Fibroblast of skin of right quadriceps (primary cell): Measurements from ENCODE around the gene ABCG2.

ENCODE experiments used
- DNase-seq: peaks from one replicate; pipeline ENCODE4 v3.0.0-alpha.2; 2013

Gene ABCG2

DNA sequence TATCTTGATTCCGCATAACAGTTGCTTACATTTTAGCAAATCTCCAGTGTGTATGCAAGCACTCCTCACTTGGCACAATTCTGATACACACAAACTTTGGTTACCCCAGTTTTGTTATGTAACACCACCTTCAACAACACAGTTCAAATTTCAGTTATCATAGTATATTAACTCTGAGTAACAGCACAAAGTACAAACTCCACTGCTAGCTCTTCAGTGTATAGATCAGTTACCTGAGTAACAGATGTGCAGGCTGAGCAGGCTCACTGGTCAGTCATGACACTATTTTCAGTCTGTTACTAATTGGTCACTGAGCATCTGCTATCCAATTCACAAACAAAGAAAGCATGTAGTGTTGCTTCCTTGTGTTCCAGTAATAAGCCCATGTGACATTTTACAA lies 95.6 kb downstream of the ABCG2 start:
- DNase-seq, result no peak

DNA sequence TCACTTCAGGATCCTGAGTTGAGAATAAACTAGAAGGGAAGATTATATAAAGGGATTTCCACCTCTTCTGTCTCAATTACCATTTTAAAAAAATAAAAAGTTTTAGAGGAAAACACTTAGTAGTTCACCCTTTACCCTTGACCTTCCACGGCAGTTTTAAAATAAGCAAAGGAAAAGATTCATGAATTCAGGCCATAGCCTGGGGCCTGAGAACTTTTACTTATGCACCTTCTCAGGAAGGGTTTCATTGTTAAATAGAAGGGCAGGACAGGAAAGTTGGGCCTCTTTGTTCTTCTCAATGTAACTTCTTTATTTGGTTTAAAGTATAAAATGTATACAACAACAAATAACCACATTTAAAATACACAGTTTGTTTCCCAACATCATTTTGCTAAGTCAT lies 96.1 kb downstream of the ABCG2 start:
- no peak for DNase-seq

DNA sequence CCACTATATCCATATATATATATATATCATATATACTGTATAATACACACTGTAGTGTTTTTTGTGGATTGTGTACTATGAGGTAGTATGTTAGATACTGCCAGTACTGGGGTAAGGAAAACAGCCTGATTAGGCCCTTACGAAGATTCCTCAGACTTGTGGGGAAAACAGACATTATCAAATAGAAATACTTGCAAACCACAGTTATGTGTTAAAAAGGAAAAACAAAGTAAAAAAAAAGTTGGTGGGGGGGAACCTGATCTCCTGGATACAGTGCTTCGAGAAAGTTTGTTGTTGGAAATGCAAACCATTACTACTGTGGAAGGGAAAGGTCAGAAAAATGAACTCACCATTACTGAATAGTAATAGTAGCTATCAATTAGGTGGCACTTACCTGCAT lies 98.0 kb downstream of the ABCG2 start:
- DNase-seq, result no peak

DNA sequence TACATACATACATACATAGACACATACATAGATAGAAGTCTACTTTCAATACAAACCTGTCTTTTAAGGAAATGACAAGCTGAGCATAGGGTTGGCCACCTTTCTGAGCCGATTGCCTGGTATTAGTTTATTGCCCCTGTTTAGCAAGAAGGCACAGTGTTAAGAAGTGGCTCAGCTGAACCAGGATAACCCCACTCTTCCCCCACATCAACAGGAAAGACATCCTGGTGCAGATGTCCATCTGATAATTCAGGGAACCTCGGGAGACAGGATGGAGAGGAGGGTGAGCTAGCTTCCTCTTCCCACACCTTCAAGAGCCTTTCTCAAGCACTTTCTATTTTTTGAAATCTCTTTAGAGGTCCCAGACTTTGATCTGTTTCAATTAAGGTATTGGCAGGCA lies 98.7 kb downstream of the ABCG2 start:
- DNase-seq, result no peak

DNA sequence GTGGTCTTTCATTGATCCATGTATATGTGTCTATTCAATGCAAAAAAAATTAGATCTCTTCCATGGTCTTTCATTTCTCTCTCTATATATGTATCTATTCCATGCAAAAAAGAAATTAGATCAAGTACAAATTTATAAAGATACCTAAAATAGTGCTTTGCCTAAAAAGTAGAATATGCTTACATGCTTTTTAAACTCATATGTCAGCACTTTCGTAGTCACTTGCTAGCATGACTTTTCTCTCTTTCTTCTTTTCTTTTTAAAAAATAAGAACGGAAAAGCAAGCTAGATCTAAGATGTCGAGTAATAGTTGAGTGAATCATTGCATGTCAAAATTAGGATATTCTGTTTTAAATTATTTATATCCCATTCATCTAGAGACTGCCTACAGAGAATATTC lies 100.1 kb downstream of the ABCG2 start:
- no peak for DNase-seq

DNA sequence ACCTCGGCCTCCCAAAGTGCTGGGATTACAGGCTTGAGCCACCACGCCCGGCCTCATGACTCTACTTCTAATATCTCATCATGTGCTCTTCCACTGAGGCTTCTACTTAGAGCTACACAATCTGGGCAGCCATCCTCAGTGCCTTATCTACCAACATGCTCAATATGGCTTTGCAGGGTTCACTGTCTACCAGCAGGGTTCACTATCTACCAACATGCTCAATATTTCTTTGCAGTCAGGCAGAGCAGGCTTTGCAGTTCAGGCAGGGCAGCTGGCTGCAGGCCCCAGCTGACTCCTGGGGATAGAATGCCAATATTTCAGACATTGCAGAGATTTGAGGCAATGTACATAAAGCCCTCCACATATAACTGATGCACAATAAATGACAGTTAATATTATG lies 103.5 kb downstream of the ABCG2 start:
- DNase-seq, result peak; percentile 27

DNA sequence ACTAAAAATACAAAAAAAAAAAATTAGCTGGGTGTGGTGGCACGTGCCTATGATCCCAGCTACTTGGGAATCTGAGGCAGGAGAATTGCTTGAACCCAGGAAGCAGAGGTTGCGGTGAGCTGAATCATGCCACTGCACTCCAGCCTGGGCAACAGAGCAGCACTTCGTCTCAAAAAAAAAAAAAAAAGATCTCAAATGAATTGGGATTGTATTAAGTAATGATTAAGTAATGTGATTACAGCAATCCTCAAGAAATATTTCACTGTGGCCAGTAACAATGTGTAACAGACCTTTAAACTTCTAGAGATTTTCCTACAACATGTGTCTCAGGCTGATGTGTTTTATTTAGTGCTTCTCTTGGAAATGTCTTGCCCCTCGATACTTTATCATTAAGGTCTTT lies 104.2 kb downstream of the ABCG2 start:
- no peak for DNase-seq

DNA sequence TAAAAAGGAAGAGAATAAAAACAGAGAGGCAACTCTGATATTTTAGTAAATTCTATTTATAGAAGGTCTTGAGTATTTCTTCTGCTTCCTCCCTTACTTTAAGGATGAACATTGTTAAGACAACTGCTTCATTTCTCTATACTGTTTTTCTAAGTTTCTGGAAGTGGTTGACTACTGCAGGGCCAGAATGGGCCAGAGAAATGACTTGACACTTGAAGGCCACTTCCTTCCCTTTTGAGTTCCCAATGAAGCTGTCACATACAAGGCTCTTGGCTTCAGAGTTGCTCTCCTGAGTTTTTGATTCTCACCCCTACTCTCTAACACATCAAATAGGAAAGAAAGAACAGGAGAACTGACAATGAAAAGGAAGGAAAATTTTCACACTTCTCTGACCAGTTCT lies 113.4 kb downstream of the ABCG2 start:
- DNase-seq, result no peak

DNA sequence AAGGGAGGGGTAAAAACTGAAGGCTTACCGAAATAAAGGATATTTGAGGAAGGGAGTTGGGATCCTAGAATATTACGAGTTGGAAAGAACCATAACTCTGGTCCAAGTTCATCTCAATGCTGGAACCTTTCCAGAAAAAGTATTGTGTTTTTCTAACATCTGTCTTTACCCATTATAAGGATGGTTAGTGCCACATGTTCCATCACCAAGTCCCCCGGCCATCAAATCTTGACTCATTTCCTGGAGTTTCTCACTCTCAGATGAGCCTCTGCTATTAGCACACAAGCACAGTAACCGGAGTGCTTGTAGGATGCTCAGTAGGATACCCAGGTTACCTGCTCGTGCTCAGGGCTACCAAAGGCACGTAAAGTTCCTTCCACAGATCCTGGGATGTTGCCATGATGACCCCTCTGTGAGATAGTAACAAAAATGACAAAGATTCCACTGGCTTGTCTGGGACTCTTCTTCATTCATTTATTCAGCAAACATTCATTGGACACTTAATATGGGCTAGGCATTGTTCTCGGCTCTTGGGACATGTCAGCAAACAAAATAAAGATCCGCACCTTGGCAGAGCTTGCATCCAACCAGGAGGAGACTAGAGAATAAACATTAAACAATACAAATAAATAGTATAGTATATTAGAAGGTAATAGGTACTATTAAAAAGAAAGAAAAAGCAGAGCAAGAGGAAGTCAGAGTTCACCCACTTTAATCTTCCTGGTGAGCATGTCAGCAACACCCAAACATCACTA lies 114.7 kb downstream of the ABCG2 start:
- no peak for DNase-seq

DNA sequence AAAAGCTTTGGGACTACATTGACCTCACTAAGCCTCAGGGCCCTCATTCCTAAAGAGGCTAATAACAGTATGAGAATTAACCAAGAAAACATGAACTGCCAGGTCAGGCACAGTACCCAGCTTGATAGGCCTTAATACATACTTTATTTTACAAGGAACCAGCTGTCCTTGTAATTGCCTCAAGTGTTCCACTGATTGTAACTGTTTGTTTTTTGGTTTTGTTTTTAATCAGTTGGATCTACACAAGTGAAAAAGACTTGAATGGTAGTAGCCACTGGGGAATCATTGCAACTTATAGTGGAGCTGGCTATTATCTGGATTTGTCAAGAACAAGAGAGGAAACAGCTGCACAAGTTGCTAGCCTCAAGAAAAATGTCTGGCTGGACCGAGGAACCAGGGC lies 115.4 kb downstream of the ABCG2 start:
- no peak for DNase-seq

DNA sequence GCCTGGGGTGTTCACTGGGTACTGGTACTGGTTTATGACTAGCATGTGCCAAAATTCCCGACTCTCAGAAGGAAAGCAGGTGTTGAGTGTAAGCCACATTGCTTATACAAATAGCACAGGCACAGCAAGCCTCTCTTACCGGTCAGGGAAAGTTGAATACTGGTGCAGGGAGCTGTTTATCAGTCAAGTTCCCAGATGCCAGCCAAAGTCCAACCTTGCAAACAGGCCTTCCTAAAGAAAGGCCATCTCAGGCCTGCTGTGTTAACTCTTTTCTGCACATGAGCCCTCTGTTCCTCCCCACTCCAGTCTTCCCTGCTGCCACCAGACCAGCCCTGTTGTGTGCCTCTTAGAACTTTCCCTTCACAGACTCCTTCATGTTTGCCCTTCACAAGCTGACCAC lies 116.8 kb downstream of the ABCG2 start:
- DNase-seq, result no peak

DNA sequence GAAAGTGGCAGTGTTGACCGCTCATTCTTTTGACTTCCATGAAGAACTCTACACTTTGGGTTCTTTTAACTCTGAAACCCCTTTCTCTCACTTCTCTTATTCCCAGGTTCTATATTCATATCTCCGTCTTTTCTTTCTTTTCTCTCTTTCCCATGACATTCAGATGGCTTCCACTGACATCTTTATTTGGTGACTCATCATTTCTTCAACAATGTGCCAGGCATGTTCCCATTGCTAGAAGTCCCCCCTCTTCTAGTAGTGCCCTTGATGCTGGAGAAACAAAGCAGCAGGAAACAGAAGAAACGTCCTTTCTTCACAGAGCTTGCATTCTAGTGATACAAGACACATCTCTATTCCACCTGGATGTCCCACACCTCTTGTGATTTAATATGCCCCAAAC lies 117.7 kb downstream of the ABCG2 start:
- DNase-seq, result no peak
